ENCODE measurements around the gene GNB1. TPM values are rescaled to one million over a fixed set of nuclear protein-coding genes. Genes with fewer than 3 reads are reported as not detected.

The GNB1 gene
- total RNA-seq, 1 experiment from 2014 or later, result 339 TPM

- Mint-ChIP-seq H3K4me3 (peak overlapping the region; percentile 4; the same call in 1 of the 2 replicates), H3K27me3 (ENCODE audit: low read depth) (no peaks in the 10 kb centered on the region; the same call in 1 of the 2 replicates), H3K27ac (peak overlapping the region; percentile 47; the same call in 1 of the 2 replicates), H3K36me3 (no peaks in the 10 kb centered on the region), H3K4me1 (peaks cover 27% of the 10 kb centered on the region), H3K9me3 (peaks cover 4% of the 10 kb centered on the region)
- ChIA-PET CTCF (interaction anchor here (0.5 to 3.6 kb wide), 6 partner anchors 11 to 155 kb away, joined by 3 to 28 read pairs (median 4); partner anchors contain the start of gene PRKCZ), POLR2A (no interaction called here)
- DNase-seq (ENCODE audit: low spot score) (no peak), ATAC-seq (no peak)
- no peak for TF ChIP-seq MLX (CRISPR knock-in tag; IDR thresholded peaks at IDR 0.05)
- TF ChIP-seq, protein P1, sequence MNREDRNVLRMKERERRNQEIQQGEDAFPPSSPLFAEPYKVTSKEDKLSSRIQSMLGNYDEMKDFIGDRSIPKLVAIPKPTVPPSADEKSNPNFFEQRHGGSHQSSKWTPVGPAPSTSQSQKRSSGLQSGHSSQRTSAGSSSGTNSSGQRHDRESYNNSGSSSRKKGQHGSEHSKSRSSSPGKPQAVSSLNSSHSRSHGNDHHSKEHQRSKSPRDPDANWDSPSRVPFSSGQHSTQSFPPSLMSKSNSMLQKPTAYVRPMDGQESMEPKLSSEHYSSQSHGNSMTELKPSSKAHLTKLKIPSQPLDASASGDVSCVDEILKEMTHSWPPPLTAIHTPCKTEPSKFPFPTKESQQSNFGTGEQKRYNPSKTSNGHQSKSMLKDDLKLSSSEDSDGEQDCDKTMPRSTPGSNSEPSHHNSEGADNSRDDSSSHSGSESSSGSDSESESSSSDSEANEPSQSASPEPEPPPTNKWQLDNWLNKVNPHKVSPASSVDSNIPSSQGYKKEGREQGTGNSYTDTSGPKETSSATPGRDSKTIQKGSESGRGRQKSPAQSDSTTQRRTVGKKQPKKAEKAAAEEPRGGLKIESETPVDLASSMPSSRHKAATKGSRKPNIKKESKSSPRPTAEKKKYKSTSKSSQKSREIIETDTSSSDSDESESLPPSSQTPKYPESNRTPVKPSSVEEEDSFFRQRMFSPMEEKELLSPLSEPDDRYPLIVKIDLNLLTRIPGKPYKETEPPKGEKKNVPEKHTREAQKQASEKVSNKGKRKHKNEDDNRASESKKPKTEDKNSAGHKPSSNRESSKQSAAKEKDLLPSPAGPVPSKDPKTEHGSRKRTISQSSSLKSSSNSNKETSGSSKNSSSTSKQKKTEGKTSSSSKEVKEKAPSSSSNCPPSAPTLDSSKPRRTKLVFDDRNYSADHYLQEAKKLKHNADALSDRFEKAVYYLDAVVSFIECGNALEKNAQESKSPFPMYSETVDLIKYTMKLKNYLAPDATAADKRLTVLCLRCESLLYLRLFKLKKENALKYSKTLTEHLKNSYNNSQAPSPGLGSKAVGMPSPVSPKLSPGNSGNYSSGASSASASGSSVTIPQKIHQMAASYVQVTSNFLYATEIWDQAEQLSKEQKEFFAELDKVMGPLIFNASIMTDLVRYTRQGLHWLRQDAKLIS (CRISPR knock-in tag; IDR thresholded peaks at IDR 0.05; ENCODE audit: borderline replicate concordance), result no peak
- TF ChIP-seq PRDM15 (CRISPR knock-in tag; IDR thresholded peaks at IDR 0.05), result 0 out of 2 replicates have a peak, but pooled peaks have one; percentile 9
- no peak for TF ChIP-seq ZNF317 (CRISPR knock-in tag; IDR thresholded peaks at IDR 0.05; ENCODE audit: borderline replicate concordance, low read depth)
- no peak for TF ChIP-seq IRF2 (CRISPR knock-in tag; IDR thresholded peaks at IDR 0.05; ENCODE audit: borderline replicate concordance, low read depth)
- TF ChIP-seq ZNF232 (CRISPR knock-in tag; IDR thresholded peaks at IDR 0.05), result no peak
Observed at GRCh38 chr1:1894354-1895059, 3.6 kb upstream of the GNB1 start.

GRCh38 chr1:1893997-1894353, 3.1 kb upstream of the GNB1 start:
- TF ChIP-seq CBFB (CRISPR knock-in tag; IDR thresholded peaks at IDR 0.05; ENCODE audit: low read depth) (no peak), NFATC4 (CRISPR knock-in tag; IDR thresholded peaks at IDR 0.05) (0 out of 2 replicates have a peak, but pooled peaks have one; percentile 10), E2F1 (CRISPR knock-in tag; IDR thresholded peaks at IDR 0.05) (no peak), AR (CRISPR knock-in tag; IDR thresholded peaks at IDR 0.05) (no peak)
- TF ChIP-seq, protein P2, sequence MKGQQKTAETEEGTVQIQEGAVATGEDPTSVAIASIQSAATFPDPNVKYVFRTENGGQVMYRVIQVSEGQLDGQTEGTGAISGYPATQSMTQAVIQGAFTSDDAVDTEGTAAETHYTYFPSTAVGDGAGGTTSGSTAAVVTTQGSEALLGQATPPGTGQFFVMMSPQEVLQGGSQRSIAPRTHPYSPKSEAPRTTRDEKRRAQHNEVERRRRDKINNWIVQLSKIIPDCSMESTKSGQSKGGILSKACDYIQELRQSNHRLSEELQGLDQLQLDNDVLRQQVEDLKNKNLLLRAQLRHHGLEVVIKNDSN (CRISPR knock-in tag; IDR thresholded peaks at IDR 0.05), result no peak
- H3K27me3 Mint-ChIP-seq (ENCODE audit: low read depth), result no peaks in the 10 kb centered on the region; the same call in 1 of the 2 replicates
- POLR2A ChIA-PET, result no interaction called here
- H3K36me3 Mint-ChIP-seq, result no peaks in the 10 kb centered on the region
- H3K9me3 Mint-ChIP-seq, result peaks cover 4% of the 10 kb centered on the region
- H3K27ac Mint-ChIP-seq, result no peak overlapping the region
- DNase-seq (ENCODE audit: low spot score), result no peak
- no peak overlapping the region for H3K4me3 Mint-ChIP-seq
- H3K4me1 Mint-ChIP-seq, result peaks cover 29% of the 10 kb centered on the region
- ATAC-seq, result no peak
- CTCF ChIA-PET, result interaction anchor here (0.5 to 3.6 kb wide), 2 partner anchors 12 to 14 kb away, joined by 3 to 28 read pairs; no protein-coding TSS in a partner anchor

Data from WTC11 (cell line).